Smooth muscle cell (in vitro differentiated cells): ENCODE measurements around the gene ANKRD33B. TPM values are rescaled to one million over a fixed set of nuclear protein-coding genes. Genes with fewer than 3 reads are reported as not detected.
"Not testable (repeated sequence)": the region's sequence is repeated elsewhere in the genome, so short reads cannot be mapped to it uniquely, and the experiment has no call there.

Source experiments
- DNase-seq: peaks from one replicate; lab custom pipeline; 2025; ENCODE audit not compliant: unreplicated experiment; lab: John Stamatoyannopoulos, UW
- H2AFZ ChIP-seq: fragments of 200-600 bp; sonication (generic); 2 replicates; pipeline ENCODE4 v1.6.0; 2016; ENCODE audit warnings: antibody characterized with exemption, low read depth, mild to moderate bottlenecking
- H3F3A ChIP-seq: fragments of 200-600 bp; sonication (generic); 2 replicates; pipeline ENCODE4 v1.6.0; 2017; ENCODE audit warnings: antibody characterized with exemption, low read depth
- H3K27ac ChIP-seq: fragments of 200-600 bp; sonication (generic); 2 replicates; pipeline ENCODE4 v1.5.1; 2016; ENCODE audit warnings: low read depth, mild to moderate bottlenecking
- H3K27me3 ChIP-seq: fragments of 200-600 bp; sonication (generic); 2 replicates; pipeline ENCODE4 v1.6.1; 2016; ENCODE audit warnings: low read depth, mild to moderate bottlenecking
- H3K36me3 ChIP-seq: fragments of 200-600 bp; sonication (generic); 2 replicates; pipeline ENCODE4 v1.5.1; 2016; ENCODE audit warnings: low read depth
- H3K4me1 ChIP-seq: fragments of 200-600 bp; sonication (generic); 2 replicates; pipeline ENCODE4 v1.5.1; 2016; ENCODE audit warnings: low read depth
- H3K4me2 ChIP-seq: fragments of 200-600 bp; sonication (generic); 2 replicates; pipeline ENCODE4 v1.6.0; 2016; ENCODE audit warnings: mild to moderate bottlenecking
- H3K4me3 ChIP-seq: fragments of 200-600 bp; sonication (generic); 2 replicates; pipeline ENCODE4 v1.5.1; 2016; ENCODE audit warnings: mild to moderate bottlenecking
- H3K79me2 ChIP-seq: fragments of 200-600 bp; sonication (generic); 2 replicates; pipeline ENCODE4 v1.6.0; 2016; ENCODE audit warnings: low read depth, mild to moderate bottlenecking
- H3K9ac ChIP-seq: fragments of 200-600 bp; sonication (generic); 2 replicates; pipeline ENCODE4 v1.6.0; 2016; ENCODE audit warnings: low read depth
- H3K9me3 ChIP-seq: fragments of 200-600 bp; sonication (generic); replicated peaks from 2 replicates; pipeline ENCODE4 v1.5.1; 2016; ENCODE audit warnings: low read depth
- H4K20me1 ChIP-seq: fragments of 200-600 bp; sonication (generic); 2 replicates; pipeline ENCODE4 v1.6.0; 2016; ENCODE audit warnings: low read depth
- WGBS: methylation state at CpG from one replicate; pipeline ENCODE4 v1.1.7; 2016; ENCODE audit warnings: low lambda C conversion rate; 5-methylcytosine and 5-hydroxymethylcytosine counted together
- polyA plus RNA-seq: library from polyadenylated mRNA; unstranded; fragments of >200 nt; fragmentation: Nextera tagmentation; extraction: Ambion mirVana; gene quantifications from 2 replicates; pipeline ENCODE4 v1.2.1, GENCODE V29; 2016
- total RNA-seq: library from RNA; depleted of rRNA; stranded (reverse); fragments of >200 nt; gene quantifications from 2 replicates; pipeline ENCODE4 v1.2.3, GENCODE V29; 2014
- TF ChIP-seq, protein P1 (sequence below): fragments of 200-600 bp; sonication (generic); IDR thresholded peaks from 2 replicates; pipeline ENCODE4 v1.5.1; 2017; ENCODE audit warnings: borderline replicate concordance, mild to moderate bottlenecking, antibody characterized with exemption; ENCODE audit not compliant: insufficient read depth, poor library complexity, severe bottlenecking

ANKRD33B gene
- total and polyA plus RNA-seq, 2 experiments from 2014 or later = 1.2 to 2.2 TPM

DNA sequence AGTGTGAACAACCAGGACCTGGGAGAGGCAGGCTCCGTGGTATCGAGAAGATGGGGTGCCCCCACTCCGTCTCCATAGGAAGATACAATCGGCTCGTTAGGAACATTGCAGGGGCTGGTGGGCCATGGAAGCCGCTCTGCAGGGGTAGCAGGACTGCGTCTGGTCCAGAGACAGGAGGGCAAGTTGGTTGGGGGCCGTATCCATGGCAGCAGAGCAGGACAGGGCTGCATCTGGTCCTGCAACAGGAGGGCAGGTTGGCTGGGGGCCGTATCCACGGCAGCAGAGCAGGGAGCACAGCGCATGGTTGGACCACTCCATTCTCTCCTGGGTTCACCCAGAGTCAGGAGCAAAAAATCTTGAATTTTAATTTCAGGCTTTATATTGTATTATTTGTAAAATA is 98.2 kb downstream of the ANKRD33B start:
- H3K4me3 ChIP-seq = no peak overlapping the region
- no peaks in the 10 kb centered on the region for H3F3A ChIP-seq
- H2AFZ ChIP-seq = no peak overlapping the region
- WGBS = 93% methylated on average over 11 of the region's 11 CpGs
- H3K79me2 ChIP-seq = no peaks in the 10 kb centered on the region
- no peak overlapping the region for H3K27ac ChIP-seq
- no peak for DNase-seq
- H4K20me1 ChIP-seq = no peaks in the 10 kb centered on the region
- no peak overlapping the region for H3K4me2 ChIP-seq
- H3K9me3 ChIP-seq = no peaks in the 10 kb centered on the region
- H3K4me1 ChIP-seq = no peaks in the 10 kb centered on the region
- no peaks in the 10 kb centered on the region for H3K27me3 ChIP-seq
- no peaks in the 10 kb centered on the region for H3K36me3 ChIP-seq
- TF ChIP-seq, protein P1, sequence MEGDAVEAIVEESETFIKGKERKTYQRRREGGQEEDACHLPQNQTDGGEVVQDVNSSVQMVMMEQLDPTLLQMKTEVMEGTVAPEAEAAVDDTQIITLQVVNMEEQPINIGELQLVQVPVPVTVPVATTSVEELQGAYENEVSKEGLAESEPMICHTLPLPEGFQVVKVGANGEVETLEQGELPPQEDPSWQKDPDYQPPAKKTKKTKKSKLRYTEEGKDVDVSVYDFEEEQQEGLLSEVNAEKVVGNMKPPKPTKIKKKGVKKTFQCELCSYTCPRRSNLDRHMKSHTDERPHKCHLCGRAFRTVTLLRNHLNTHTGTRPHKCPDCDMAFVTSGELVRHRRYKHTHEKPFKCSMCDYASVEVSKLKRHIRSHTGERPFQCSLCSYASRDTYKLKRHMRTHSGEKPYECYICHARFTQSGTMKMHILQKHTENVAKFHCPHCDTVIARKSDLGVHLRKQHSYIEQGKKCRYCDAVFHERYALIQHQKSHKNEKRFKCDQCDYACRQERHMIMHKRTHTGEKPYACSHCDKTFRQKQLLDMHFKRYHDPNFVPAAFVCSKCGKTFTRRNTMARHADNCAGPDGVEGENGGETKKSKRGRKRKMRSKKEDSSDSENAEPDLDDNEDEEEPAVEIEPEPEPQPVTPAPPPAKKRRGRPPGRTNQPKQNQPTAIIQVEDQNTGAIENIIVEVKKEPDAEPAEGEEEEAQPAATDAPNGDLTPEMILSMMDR = no peak
- H3K9ac ChIP-seq = no peak overlapping the region

DNA sequence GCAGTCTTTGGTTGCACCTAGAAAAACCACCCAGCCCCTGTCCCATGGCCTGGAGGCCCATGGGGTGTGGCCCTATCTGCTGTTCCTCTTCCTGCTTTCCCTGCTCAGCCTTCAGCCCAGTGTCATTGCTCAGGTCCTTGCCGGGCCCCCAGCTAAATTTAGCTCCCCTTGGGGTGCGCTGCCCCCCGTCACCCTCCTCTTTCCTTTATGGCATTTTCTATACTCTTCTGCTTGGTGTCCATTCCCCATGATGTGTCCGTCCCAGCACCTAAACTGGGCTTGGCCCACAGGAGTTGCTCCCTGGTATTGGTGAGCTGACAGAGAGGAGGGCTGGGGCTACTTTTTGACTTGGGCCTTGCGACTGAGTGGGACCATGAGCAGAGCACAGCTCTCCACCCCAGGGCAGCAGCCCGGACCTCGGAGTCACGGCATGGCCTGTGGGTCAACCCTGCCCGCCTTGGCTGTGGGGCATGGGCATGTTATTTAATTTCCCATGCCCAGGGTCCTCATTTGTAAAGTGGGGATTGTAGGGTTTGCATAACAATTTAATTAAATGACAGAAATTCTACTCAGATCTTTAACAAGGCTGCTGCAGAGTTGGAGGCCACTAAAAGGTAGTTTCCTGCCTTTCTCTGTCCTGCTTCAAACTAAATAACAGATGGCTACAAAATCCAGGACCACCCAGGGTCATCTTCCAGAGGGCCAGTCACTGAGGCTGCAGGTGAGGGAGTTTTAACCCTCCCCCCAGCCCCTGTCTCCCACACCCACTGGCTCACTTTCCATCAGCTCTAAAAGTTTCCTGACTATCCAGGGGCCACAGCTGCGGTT is 99.0 kb downstream of the ANKRD33B start:
- H3F3A ChIP-seq = no peaks in the 10 kb centered on the region
- DNase-seq = no peak
- no peaks in the 10 kb centered on the region for H3K79me2 ChIP-seq
- H3K4me1 ChIP-seq = no peaks in the 10 kb centered on the region
- no peak overlapping the region for H3K9ac ChIP-seq
- no peak overlapping the region for H3K4me2 ChIP-seq
- H3K4me3 ChIP-seq = no peak overlapping the region
- TF ChIP-seq, protein P1 = no peak
- no peak overlapping the region for H2AFZ ChIP-seq
- no peak overlapping the region for H3K27ac ChIP-seq
- no peaks in the 10 kb centered on the region for H3K9me3 ChIP-seq
- H3K36me3 ChIP-seq = no peaks in the 10 kb centered on the region
- 91% methylated on average over 10 of the region's 10 CpGs for WGBS
- H4K20me1 ChIP-seq = no peaks in the 10 kb centered on the region
- no peaks in the 10 kb centered on the region for H3K27me3 ChIP-seq

DNA sequence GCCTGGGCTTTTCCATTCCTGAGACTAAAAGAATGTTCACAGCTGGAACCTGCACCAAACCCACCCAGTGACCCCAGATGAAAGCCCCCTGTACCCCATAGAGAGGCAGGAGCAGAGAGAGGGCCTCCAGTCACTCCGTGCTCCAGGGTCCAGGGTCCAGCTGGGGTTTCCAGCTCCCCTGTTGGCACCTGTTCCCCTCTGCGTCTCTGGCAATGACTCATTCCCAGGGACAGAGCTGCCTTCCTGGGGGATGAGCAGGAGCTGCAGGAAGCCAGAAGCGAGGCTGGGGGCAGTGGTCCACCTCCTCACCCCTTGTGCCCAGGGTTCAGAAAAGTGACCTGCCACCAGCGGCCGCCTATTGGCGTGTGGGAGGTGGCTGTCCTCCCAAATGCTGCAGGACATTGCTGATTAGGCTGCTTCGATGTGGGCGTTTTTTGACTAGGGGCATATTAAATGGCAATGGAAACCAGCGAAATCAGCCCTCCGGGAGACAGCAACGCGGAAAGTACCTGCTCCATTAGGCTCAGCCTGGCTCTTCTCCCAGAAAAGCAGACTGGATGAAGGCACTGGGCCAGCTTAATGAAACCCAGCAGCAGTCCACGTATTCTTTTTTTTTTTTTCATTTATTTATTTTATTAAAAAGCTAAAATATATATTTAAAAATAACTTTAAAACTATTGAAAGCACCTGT is 99.8 kb downstream of the ANKRD33B start:
- Histone ChIP-seq H3K4me1 (no peaks in the 10 kb centered on the region), H3F3A (no peaks in the 10 kb centered on the region), H2AFZ (no peak overlapping the region), H3K9ac (no peak overlapping the region), H3K79me2 (no peaks in the 10 kb centered on the region), H4K20me1 (no peaks in the 10 kb centered on the region), H3K27me3 (no peaks in the 10 kb centered on the region), H3K27ac (no peak overlapping the region), H3K4me2 (no peak overlapping the region), H3K4me3 (no peak overlapping the region), H3K36me3 (no peaks in the 10 kb centered on the region), H3K9me3 (no peaks in the 10 kb centered on the region)
- DNase-seq = no peak
- WGBS = 82% methylated on average over 13 of the region's 13 CpGs
- TF ChIP-seq, protein P1 = no peak

DNA sequence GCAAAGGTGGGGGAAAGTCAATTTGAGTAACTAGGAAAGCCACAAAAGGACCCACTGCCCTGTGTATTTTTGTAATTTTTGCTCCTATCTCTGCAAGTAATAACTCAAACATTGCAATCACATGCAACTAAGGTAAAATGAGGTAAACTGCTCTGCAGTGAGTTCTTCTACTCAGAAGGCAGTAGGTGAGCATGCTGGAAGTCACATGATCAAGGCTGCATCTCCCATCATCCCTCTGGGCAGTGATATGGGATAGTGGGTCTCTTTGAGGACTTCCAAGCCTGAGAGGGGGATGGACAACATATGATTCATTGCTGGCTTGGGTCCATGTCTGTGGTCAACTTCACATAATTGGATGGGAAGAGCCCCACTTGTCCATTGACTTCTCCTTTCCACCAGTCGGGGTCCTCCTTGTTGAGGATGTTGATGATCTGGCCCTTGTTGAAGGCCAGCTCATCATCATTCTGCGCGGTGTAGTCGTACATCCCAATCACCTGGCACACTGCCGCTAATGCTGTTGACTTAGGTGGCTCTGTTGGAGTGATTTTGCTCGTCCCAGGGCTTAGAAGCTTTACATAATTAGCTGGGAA is 100.4 kb downstream of the ANKRD33B start:
- not testable (repeated sequence) for H3K36me3 ChIP-seq, H3K27ac ChIP-seq, H3K79me2 ChIP-seq, H2AFZ ChIP-seq, H4K20me1 ChIP-seq, H3F3A ChIP-seq, H3K4me1 ChIP-seq, H3K9me3 ChIP-seq, DNase-seq, H3K4me2 ChIP-seq, H3K9ac ChIP-seq, H3K27me3 ChIP-seq, H3K4me3 ChIP-seq
- WGBS = 92% methylated on average over 6 of the region's 6 CpGs
